Measurements from ENCODE around the gene NEGR1.

DNA sequence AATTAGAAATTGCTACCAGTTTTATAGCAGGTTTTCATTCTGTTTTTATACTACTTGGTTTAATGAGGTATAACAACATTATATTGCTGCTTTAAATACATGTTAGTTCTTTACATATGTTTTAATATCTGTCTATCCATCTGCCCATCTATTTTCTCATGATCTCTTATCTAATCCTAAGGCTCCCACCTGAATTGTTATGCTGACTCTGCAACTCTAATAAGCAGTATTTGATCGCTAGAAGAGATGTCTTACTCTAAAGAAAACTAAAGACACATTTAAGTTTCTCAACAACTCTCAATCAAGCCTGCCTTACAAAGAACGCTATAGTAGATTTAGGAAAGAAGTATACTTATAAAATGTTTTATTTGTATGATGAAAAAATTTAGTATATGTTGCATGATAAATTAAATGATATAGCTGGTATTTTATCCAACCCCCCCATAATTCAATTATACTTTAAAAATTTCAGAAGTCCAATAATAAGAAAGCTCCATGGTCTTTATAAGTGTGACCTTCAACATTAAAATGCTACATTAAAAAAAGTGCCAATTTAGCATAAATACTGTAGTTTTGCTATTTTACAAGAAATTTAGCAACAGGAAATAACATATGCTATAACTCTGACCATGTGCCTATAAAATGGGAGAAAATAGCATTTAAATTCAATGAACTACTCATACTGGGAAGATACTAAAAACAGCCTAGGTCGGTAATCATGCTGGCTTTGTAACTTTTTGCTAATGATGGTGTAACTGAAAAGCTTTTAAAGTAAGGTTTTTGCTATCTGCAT lies 180.3 kb downstream of the NEGR1 start:
- TF ChIP-seq, protein P1, sequence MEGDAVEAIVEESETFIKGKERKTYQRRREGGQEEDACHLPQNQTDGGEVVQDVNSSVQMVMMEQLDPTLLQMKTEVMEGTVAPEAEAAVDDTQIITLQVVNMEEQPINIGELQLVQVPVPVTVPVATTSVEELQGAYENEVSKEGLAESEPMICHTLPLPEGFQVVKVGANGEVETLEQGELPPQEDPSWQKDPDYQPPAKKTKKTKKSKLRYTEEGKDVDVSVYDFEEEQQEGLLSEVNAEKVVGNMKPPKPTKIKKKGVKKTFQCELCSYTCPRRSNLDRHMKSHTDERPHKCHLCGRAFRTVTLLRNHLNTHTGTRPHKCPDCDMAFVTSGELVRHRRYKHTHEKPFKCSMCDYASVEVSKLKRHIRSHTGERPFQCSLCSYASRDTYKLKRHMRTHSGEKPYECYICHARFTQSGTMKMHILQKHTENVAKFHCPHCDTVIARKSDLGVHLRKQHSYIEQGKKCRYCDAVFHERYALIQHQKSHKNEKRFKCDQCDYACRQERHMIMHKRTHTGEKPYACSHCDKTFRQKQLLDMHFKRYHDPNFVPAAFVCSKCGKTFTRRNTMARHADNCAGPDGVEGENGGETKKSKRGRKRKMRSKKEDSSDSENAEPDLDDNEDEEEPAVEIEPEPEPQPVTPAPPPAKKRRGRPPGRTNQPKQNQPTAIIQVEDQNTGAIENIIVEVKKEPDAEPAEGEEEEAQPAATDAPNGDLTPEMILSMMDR (conservative IDR thresholded peaks at IDR 0.05; ENCODE audit: low read depth in 2 of 2) = no peak
- TF ChIP-seq CREB1 (CRISPR knock-in tag; IDR thresholded peaks at IDR 0.05; ENCODE audit: low read depth) (no peak), EZH2 (IDR thresholded peaks at IDR 0.05; ENCODE audit: low read depth, unreplicated experiment) (no peak), JUNB (IDR thresholded peaks at IDR 0.05; ENCODE audit: unreplicated experiment) (no peak)

Measured in GM23338 (cell line).